H9 (cell line): ENCODE measurements around the gene METTL1. TPM values are rescaled to one million over a fixed set of nuclear protein-coding genes. Genes with fewer than 3 reads are reported as not detected.

Experiments
- DNase-seq: peaks from one replicate; pipeline ENCODE4 v3.0.0-alpha.2; 2017
- H2AFZ ChIP-seq: one replicate; pipeline ENCODE4 v1.6.1; 2013; ENCODE audit warnings: mild to moderate bottlenecking, low read length, control low read depth, moderate library complexity
- H2AK5ac ChIP-seq: 2 replicates; pipeline ENCODE4 v1.6.1; 2013; ENCODE audit warnings: low read length, control low read depth, mixed read lengths; ENCODE audit not compliant: insufficient read length
- H2BK120ac ChIP-seq: one replicate; pipeline ENCODE4 v1.6.1; 2013; ENCODE audit warnings: low read depth, mild to moderate bottlenecking, low read length, control low read depth, inconsistent platforms; ENCODE audit not compliant: poor library complexity, severe bottlenecking
- H2BK12ac ChIP-seq: 2 replicates; pipeline ENCODE4 v1.6.1; 2013; ENCODE audit warnings: low read length, control low read depth, mixed read lengths, low read depth; ENCODE audit not compliant: insufficient read length
- H2BK15ac ChIP-seq: 2 replicates; pipeline ENCODE4 v1.6.1; 2013; ENCODE audit warnings: low read depth, low read length, control low read depth
- H2BK20ac ChIP-seq: one replicate; pipeline ENCODE4 v1.6.1; 2013; ENCODE audit warnings: low read depth, mild to moderate bottlenecking, low read length, control low read depth, inconsistent platforms; ENCODE audit not compliant: poor library complexity, severe bottlenecking
- H2BK5ac ChIP-seq: 2 replicates; pipeline ENCODE4 v1.6.1; 2013; ENCODE audit warnings: low read length, control low read depth, mixed read lengths; ENCODE audit not compliant: insufficient read length
- H3K14ac ChIP-seq: 2 replicates; pipeline ENCODE4 v1.6.1; 2013; ENCODE audit warnings: low read length, control low read depth; ENCODE audit not compliant: insufficient read depth
- H3K18ac ChIP-seq: 2 replicates; pipeline ENCODE4 v1.6.1; 2013; ENCODE audit warnings: low read depth, mild to moderate bottlenecking, mixed read lengths, low read length, control low read depth; ENCODE audit not compliant: insufficient read length
- H3K23ac ChIP-seq: 2 replicates; pipeline ENCODE4 v1.6.1; 2013; ENCODE audit warnings: low read length, control low read depth, mixed read lengths, low read depth; ENCODE audit not compliant: insufficient read length
- H3K23me2 ChIP-seq: 2 replicates; pipeline ENCODE4 v1.6.1; 2013; ENCODE audit warnings: low read depth, mild to moderate bottlenecking, mixed read lengths, low read length, control low read depth; ENCODE audit not compliant: insufficient read length, poor library complexity, severe bottlenecking
- H3K27ac ChIP-seq: 2 replicates; pipeline ENCODE4 v1.5.1; 2013; ENCODE audit warnings: low read length, control low read depth, mixed read lengths, low read depth; ENCODE audit not compliant: insufficient read length
- H3K27me3 ChIP-seq: 2 replicates; pipeline ENCODE4 v1.6.1; 2013; ENCODE audit warnings: low read length, control low read depth, inconsistent platforms; ENCODE audit not compliant: insufficient read depth
- H3K4ac ChIP-seq: 2 replicates; pipeline ENCODE4 v1.6.1; 2013; ENCODE audit warnings: low read depth, mild to moderate bottlenecking, control low read depth, inconsistent platforms, low read length, moderate library complexity
- H3K4me1 ChIP-seq: 2 replicates; pipeline ENCODE4 v1.6.1; 2013; ENCODE audit warnings: low read length, control low read depth, inconsistent platforms; ENCODE audit not compliant: insufficient read depth
- H3K4me2 ChIP-seq: 2 replicates; pipeline ENCODE4 v1.6.1; 2013; ENCODE audit warnings: low read length, control low read depth, mixed read lengths; ENCODE audit not compliant: insufficient read length, insufficient read depth
- H3K56ac ChIP-seq: 2 replicates; pipeline ENCODE4 v1.6.1; 2013; ENCODE audit warnings: low read depth, mild to moderate bottlenecking, mixed read lengths, low read length, control low read depth; ENCODE audit not compliant: insufficient read length
- H3K79me1 ChIP-seq: 2 replicates; pipeline ENCODE4 v1.6.1; 2013; ENCODE audit warnings: low read depth, mild to moderate bottlenecking, moderate library complexity, low read length, control low read depth, inconsistent platforms; ENCODE audit not compliant: insufficient read depth, poor library complexity, severe bottlenecking
- H3K79me2 ChIP-seq: 2 replicates; pipeline ENCODE4 v1.6.1; 2013; ENCODE audit warnings: low read length, control low read depth, inconsistent platforms; ENCODE audit not compliant: insufficient read depth
- H3K9ac ChIP-seq: 2 replicates; pipeline ENCODE4 v1.6.1; 2013; ENCODE audit warnings: low read length, control low read depth, mixed read lengths; ENCODE audit not compliant: insufficient read length; ENCODE audit errors: extremely low read depth
- H3K9me3 ChIP-seq: one replicate; pipeline ENCODE4 v1.6.1; 2013; ENCODE audit warnings: low read depth, low read length, inconsistent platforms; ENCODE audit not compliant: control insufficient read depth
- H3T11ph ChIP-seq: one replicate; pipeline ENCODE4 v1.6.1; 2013; ENCODE audit warnings: mild to moderate bottlenecking, low read length, control low read depth, inconsistent platforms
- H4K20me1 ChIP-seq: one replicate; pipeline ENCODE4 v1.6.1; 2013; ENCODE audit not compliant: control insufficient read depth, insufficient read length, insufficient read depth
- H4K5ac ChIP-seq: 2 replicates; pipeline ENCODE4 v1.6.1; 2013; ENCODE audit warnings: low read depth, mild to moderate bottlenecking, mixed read lengths, low read length, control low read depth; ENCODE audit not compliant: insufficient read length
- H4K8ac ChIP-seq: replicated peaks from 2 replicates; pipeline ENCODE4 v1.6.1; 2013; ENCODE audit warnings: low read length, control low read depth, mixed read lengths, low read depth; ENCODE audit not compliant: insufficient read length
- H4K91ac ChIP-seq: 2 replicates; pipeline ENCODE4 v1.6.1; 2013; ENCODE audit warnings: low read depth, mild to moderate bottlenecking, moderate library complexity, mixed read lengths, low read length, control low read depth; ENCODE audit not compliant: insufficient read length
- H3K27ac Mint-ChIP-seq, 3 experiments: 2 replicates in 2 of 3; 3 replicates in 1 of 3; pipeline ENCODE4 v1.8.0; 2020 to 2021; ENCODE audit warnings: mixed read lengths in 3 of 3, mild to moderate bottlenecking in 1 of 3, moderate library complexity in 1 of 3
- H3K27me3 Mint-ChIP-seq: 2 replicates; pipeline ENCODE4 v1.8.0; 2021; ENCODE audit warnings: low read depth, mild to moderate bottlenecking, moderate library complexity, mixed read lengths
- H3K36me3 Mint-ChIP-seq, 3 experiments: 2 replicates in 2 of 3; 3 replicates in 1 of 3; pipeline ENCODE4 v1.8.0; 2020 to 2021; ENCODE audit warnings: low read depth in 3 of 3, mixed read lengths in 3 of 3; ENCODE audit not compliant: insufficient read depth in 1 of 3
- H3K4me1 Mint-ChIP-seq, 2 experiments: 2 replicates each; pipeline ENCODE4 v1.8.0; 2020; ENCODE audit warnings: mixed read lengths in 2 of 2
- H3K4me3 Mint-ChIP-seq, 2 experiments: 2 replicates in 1 of 2; 3 replicates in 1 of 2; pipeline ENCODE4 v1.8.0; 2020 to 2021; ENCODE audit warnings: mild to moderate bottlenecking in 2 of 2, mixed read lengths in 2 of 2, moderate library complexity in 1 of 2
- H3K9me3 Mint-ChIP-seq, 2 experiments: 2 replicates in 1 of 2; 3 replicates in 1 of 2; pipeline ENCODE4 v1.8.0; 2020; ENCODE audit warnings: mild to moderate bottlenecking in 2 of 2, mixed read lengths in 2 of 2, moderate library complexity in 1 of 2
- CTCF ChIP-seq: fragments of 200-600 bp; sonication (generic); conservative IDR thresholded peaks from 3 replicates; pipeline ENCODE4 v1.8.0; 2021; ENCODE audit warnings: antibody characterized with exemption, mild to moderate bottlenecking
- whole genome bisulfite sequencing: extraction: QIAGEN DNeasy Blood & Tissue Kit; methylation state at CpG from one replicate; pipeline ENCODE4 v1.1.7; 2013; ENCODE audit warnings: missing lambda C conversion rate, low lambda C conversion rate, mixed read lengths; ENCODE audit not compliant: insufficient read length; ENCODE audit errors: extremely low coverage; 5-methylcytosine and 5-hydroxymethylcytosine counted together
- total RNA-seq: library from RNA; stranded (reverse); gene quantifications from 2 replicates; pipeline ENCODE4 v1.2.1, GENCODE V29; 2021

METTL1 gene
- total RNA-seq, 1 experiment from 2014 or later, result 58.4 TPM

- no peak for TF ChIP-seq CTCF
- Histone ChIP-seq H2BK120ac (no peak overlapping the region), H2BK15ac (no peak overlapping the region), H4K5ac (no peak overlapping the region), H3K79me2 (no peaks in the 10 kb centered on the region), H4K20me1 (no peaks in the 10 kb centered on the region), H2BK12ac (no peak overlapping the region), H4K8ac (no peak overlapping the region), H3K27me3 (peaks cover 3% of the 10 kb centered on the region; the same call in 1 of the 2 replicates), H2AFZ (no peak overlapping the region), H3K56ac (no peak overlapping the region), H4K91ac (no peak overlapping the region), H3K79me1 (no peaks in the 10 kb centered on the region), H3K14ac (peak overlapping the region; percentile 98; the same call in 1 of the 2 replicates), H3K4me2 (peak overlapping the region; percentile 44), H3K23ac (no peak overlapping the region), H3K9ac (peak overlapping the region; percentile 94), H3K23me2 (peaks cover 15% of the 10 kb centered on the region), H2AK5ac (no peak overlapping the region), H3K27ac (peak overlapping the region; percentile 17), H3T11ph (no peak overlapping the region), H2BK5ac (no peak overlapping the region), H3K4me1 (peaks cover 3% of the 10 kb centered on the region; the same call in 1 of the 2 replicates), H3K18ac (no peak overlapping the region), H2BK20ac (no peak overlapping the region), H3K4ac (no peak overlapping the region), H3K9me3 (no peaks in the 10 kb centered on the region)
- H3K27me3 Mint-ChIP-seq, result peaks cover 13% of the 10 kb centered on the region
- H3K4me3 Mint-ChIP-seq, result peak overlapping the region; percentile 98 to 99
- H3K36me3 Mint-ChIP-seq, result peaks cover 20 to 42% (median 31%) of the 10 kb centered on the region in 3 experiments
- no peaks in the 10 kb centered on the region for H3K9me3 Mint-ChIP-seq
- peaks cover 19 to 25% of the 10 kb centered on the region in 2 experiments for H3K4me1 Mint-ChIP-seq
- WGBS, result no CpG with 5 or more reads among the region's 16 CpGs
- peak; percentile 96 for DNase-seq
- peak overlapping the region; percentile 100 for H3K27ac Mint-ChIP-seq
These were observed 551 bp downstream of the METTL1 start for GRCh38 chr12:57771236-57771872.
